ENCODE results near the gene SLTM.
"Not testable (repeated sequence)": the region's sequence is repeated elsewhere in the genome, so short reads cannot be mapped to it uniquely, and the experiment has no call there.

Gene SLTM

DNA sequence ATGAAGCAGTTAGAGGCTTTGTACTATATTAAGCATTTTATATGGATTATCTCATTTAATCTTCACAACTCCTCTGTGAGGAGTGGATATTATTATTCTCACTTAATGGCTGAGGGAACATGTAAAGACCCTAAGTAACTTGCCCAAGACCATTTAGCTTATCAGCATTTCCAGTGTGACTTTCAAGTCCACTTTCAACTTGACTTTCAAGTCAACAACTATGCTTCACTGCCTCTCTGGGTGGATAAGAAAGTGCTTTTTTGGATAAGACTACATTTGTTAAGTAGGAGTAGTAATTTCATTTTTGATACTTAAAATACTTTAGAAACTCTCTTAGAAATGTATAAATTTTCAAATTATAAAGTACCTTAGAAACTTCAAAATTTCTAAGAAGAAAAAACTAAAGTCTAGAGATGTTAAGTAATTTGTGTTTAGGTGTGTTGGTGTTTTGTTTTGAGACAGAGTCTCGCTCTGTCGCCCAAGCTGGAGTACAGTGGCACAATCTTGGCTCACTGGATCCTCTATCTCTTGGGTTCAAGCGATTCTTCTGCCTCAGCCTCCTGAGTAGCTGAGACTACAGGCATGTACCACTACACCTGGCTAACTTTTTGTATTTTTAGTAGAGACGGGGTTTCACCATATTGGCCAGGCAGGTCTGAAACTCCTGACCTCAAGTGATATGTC is 90.6 kb downstream of the SLTM start:
- Histone ChIP-seq H3K27ac (ENCODE audit: low read length) (no peak overlapping the region), H3K9me3 (ENCODE audit: control insufficient read depth in 1 of 2, low read length in 2 of 2) (no peaks in the 10 kb centered on the region), H3K4me3 (ENCODE audit: low read depth in 1 of 2, low read length in 2 of 2) (no peak overlapping the region), H3K4me1 (ENCODE audit: control insufficient read depth in 1 of 2, insufficient read depth in 2 of 2, low read length in 2 of 2) (no peaks in the 10 kb centered on the region), H3K36me3 (ENCODE audit: control insufficient read depth in 1 of 2, insufficient read depth in 2 of 2, low read length in 2 of 2) (peaks cover 4 to 12% of the 10 kb centered on the region in 2 donors), H3K27me3 (ENCODE audit: low read depth, low read length) (no peaks in the 10 kb centered on the region)

DNA sequence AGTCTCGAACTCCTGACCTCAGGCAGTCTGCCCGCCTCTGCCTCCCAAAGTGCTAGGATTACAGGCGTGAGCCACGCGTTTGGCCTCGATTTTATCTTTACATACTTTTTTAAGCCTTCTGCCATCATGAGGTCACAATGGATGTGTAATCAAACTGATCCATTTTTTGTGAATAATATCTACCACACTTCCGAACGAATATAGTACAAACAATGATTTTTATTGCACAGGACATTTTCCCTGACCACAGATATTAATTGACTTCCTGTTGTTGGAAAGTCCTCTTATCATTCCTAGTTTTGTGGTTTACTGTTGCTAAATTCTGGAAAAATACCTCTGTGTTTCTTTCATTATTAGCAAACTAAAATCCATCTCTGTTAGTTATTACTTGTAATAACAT is 93.4 kb downstream of the SLTM start:
- Histone ChIP-seq H3K4me3 (ENCODE audit: low read depth in 1 of 2, low read length in 2 of 2) (no peak overlapping the region), H3K9me3 (ENCODE audit: control insufficient read depth in 1 of 2, low read length in 2 of 2) (no peaks in the 10 kb centered on the region), H3K27ac (ENCODE audit: low read length) (no peak overlapping the region), H3K4me1 (ENCODE audit: control insufficient read depth in 1 of 2, insufficient read depth in 2 of 2, low read length in 2 of 2) (no peaks in the 10 kb centered on the region), H3K36me3 (ENCODE audit: control insufficient read depth in 1 of 2, insufficient read depth in 2 of 2, low read length in 2 of 2) (no peaks in the 10 kb centered on the region), H3K27me3 (ENCODE audit: low read depth, low read length) (no peaks in the 10 kb centered on the region)

DNA sequence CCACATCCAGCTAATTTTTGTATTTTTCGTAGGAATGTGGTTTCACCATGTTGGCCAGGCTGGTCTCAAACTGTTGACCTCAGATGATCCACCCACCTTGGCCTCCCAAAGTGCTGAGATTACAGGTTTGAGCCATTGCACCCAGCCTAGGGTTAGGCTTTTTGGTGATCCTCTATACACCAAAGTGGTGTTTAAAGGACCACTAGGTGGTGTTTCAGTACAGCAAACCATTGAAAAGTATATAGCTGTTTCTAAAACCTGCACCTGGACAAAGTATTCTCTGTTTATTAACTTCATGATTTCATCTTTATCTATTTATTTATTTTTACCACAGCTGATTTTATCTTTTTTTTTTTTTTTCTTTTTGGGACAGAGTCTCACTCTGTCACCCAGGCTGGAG is 94.0 kb downstream of the SLTM start:
- H3K4me1 ChIP-seq (ENCODE audit: control insufficient read depth in 1 of 2, insufficient read depth in 2 of 2, low read length in 2 of 2), result no peaks in the 10 kb centered on the region
- no peak overlapping the region for H3K4me3 ChIP-seq (ENCODE audit: low read depth in 1 of 2, low read length in 2 of 2)
- no peak overlapping the region for H3K27ac ChIP-seq (ENCODE audit: low read length)
- H3K36me3 ChIP-seq (ENCODE audit: control insufficient read depth in 1 of 2, insufficient read depth in 2 of 2, low read length in 2 of 2), result no peaks in the 10 kb centered on the region
- no peaks in the 10 kb centered on the region for H3K27me3 ChIP-seq (ENCODE audit: low read depth, low read length)
- no peaks in the 10 kb centered on the region for H3K9me3 ChIP-seq (ENCODE audit: control insufficient read depth in 1 of 2, low read length in 2 of 2)

DNA sequence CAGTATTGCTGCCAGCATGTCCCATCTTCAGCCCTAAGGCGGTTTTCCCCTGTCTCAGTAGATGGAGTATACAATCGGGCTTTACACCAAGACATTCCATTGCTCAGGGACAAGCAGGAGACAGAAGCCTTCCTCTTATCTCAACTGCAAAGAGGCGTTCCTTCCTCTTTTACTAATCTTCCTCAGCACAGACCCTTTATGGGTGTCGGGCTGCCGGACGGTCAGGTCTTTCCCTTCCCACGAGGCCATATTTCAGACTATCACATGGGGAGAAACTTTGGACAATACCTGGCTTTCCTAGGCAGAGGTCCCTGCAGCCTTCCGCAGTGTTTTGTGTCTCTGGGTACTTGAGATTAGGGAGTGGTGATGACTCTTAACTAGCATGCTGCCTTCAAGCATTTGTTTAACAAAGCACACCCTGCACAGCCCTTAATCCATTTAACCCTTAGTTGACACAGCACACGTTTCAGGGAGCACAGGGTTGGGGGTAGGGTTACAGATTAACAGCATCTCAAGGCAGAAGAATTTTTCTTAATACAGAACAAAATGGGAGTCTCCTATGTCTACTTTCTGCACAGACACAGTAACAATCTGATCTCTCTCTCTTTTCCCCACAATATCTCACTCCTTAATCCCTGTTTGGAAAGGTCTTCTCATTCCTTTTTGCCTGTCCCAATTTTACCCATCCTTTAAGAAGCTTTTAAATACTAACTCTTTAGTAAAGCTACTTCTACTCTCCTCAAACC is 99.6 kb downstream of the SLTM start:
- H3K27me3 ChIP-seq (ENCODE audit: low read depth, low read length); H3K4me1 ChIP-seq (ENCODE audit: control insufficient read depth in 1 of 2, insufficient read depth in 2 of 2, low read length in 2 of 2); H3K9me3 ChIP-seq (ENCODE audit: control insufficient read depth in 1 of 2, low read length in 2 of 2); H3K4me3 ChIP-seq (ENCODE audit: low read depth in 1 of 2, low read length in 2 of 2); H3K27ac ChIP-seq (ENCODE audit: low read length); H3K36me3 ChIP-seq (ENCODE audit: control insufficient read depth in 1 of 2, insufficient read depth in 2 of 2, low read length in 2 of 2): not testable (repeated sequence)

DNA sequence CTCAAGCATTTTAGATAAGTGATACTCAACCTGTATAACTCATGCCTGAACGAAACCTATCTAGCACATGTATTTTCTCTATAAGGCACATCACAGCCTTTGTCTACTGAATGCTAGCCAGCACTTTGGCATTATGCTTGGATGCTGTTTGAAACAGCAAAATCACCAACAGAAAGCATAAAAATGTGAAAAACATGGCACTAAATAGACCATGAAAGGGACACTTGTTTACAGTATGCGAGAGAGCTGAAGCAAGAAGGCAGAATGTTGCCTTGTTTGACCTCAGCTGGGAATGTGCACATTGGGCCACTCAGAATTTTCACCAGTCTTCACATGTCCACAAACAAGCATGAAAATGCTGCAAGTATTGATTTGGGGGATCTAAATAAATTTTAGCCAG is 102.9 kb downstream of the SLTM start:
- Histone ChIP-seq H3K36me3 (ENCODE audit: control insufficient read depth in 1 of 2, insufficient read depth in 2 of 2, low read length in 2 of 2) (peaks cover 0 to 14% of the 10 kb centered on the region in 2 donors), H3K4me3 (ENCODE audit: low read depth in 1 of 2, low read length in 2 of 2) (no peak overlapping the region), H3K27me3 (ENCODE audit: low read depth, low read length) (no peaks in the 10 kb centered on the region), H3K27ac (ENCODE audit: low read length) (no peak overlapping the region), H3K9me3 (ENCODE audit: control insufficient read depth in 1 of 2, low read length in 2 of 2) (no peaks in the 10 kb centered on the region), H3K4me1 (ENCODE audit: control insufficient read depth in 1 of 2, insufficient read depth in 2 of 2, low read length in 2 of 2) (no peaks in the 10 kb centered on the region)
